ENCODE data around the gene PLA2G2F.

DNA sequence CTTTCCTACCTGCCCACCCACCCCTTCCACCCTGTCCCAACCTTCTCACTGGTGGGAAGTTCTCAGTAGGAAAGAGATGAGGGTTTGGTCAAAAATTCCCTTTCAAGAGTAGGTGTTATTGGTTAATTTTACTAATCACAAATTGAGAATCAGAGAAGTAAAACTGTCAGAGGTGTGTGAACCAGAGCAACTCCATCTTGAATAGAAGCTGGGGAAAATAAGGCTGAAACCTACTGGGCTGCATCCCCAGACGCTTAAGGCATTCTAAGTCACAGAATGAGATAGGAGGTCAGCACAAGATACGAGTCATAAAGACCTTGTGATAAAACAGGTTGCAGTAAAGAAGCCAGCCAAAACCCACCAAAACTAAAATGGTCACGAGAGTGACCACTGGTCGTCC is 31.3 kb upstream of the PLA2G2F start:
- no peak for TF ChIP-seq CTCF (IDR thresholded peaks at IDR 0.05)
- no peak for TF ChIP-seq MXD4 (CRISPR knock-in tag; IDR thresholded peaks at IDR 0.05; ENCODE audit: borderline replicate concordance)
- no peak for TF ChIP-seq IRF2 (CRISPR knock-in tag; IDR thresholded peaks at IDR 0.05; ENCODE audit: borderline replicate concordance, low read depth)
